GM12873 (cell line): Measurements from ENCODE around the gene DNAJB8.

Source experiments
- CTCF ChIP-seq: IDR thresholded peaks from 2 replicates; pipeline ENCODE4 v1.5.1; 2012; ENCODE audit warnings: low read depth, mild to moderate bottlenecking, moderate library complexity, low read length, control low read depth; ENCODE audit not compliant: insufficient read depth; ENCODE audit errors: missing control alignments

The DNAJB8 gene

GRCh38 chr3:128489927-128490649 is 23.4 kb upstream of the DNAJB8 start:
- no peak for TF ChIP-seq CTCF

GRCh38 chr3:128489674-128489926 is 22.9 kb upstream of the DNAJB8 start:
- TF ChIP-seq CTCF: no peak

- TF ChIP-seq CTCF: no peak
Observed at GRCh38 chr3:128488991-128489673, 22.4 kb upstream of the DNAJB8 start.

GRCh38 chr3:128488636-128488990 is 21.9 kb upstream of the DNAJB8 start:
- TF ChIP-seq CTCF: no peak

- no peak for TF ChIP-seq CTCF
Observed at GRCh38 chr3:128487813-128488635, 21.3 kb upstream of the DNAJB8 start.

GRCh38 chr3:128487538-128487812 is 20.8 kb upstream of the DNAJB8 start:
- no peak for TF ChIP-seq CTCF

GRCh38 chr3:128486681-128487537 is 20.2 kb upstream of the DNAJB8 start:
- no peak for TF ChIP-seq CTCF
